Measurements from ENCODE around the gene PPM1H.

Gene PPM1H

GRCh38 chr12:62713723-62714122 lies 221.2 kb downstream of the PPM1H start:
- DNase-seq (ENCODE audit: low spot score): no peak

DNA sequence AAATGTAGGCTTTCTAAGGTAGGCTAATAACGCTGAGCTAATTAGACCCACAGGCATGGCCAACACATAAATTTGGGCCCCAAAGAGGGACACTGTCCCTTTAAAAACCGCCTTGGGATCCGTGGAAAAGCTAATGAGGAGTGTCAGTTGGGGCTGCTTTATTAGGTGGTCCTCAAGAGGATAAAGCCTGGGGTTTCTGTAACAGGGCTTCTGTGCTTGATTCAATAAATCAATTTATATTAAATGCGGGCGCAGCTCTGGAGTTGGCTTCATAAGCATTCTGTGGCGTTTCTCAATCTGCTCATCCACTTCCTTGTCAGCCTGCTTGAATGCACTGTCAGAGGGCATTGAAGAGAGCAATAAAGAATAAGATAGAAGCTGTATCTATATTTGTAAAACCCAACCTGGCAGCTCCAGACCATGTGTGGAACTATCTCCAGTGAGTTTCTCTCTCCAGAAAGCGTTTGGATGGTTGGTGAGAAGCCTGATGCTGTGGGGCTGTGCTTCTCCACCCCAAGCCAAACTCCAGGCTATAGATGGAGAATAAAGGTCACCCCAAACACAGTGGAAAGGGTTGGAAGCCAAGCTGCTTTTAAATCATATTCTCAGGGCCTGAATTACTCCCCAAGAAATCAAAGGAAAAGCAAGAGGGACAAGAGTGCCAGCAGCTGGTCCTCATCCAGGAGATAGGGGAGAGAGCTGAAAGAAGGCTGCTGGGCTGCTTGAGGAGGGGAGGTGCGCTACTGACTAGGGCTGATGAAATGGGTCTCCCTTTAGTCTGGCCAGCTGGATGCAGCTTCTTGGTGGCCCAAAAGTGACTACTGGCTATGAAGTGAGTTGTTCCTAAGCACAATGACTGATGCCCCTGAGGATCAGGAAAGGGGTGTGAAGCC lies 222.0 kb downstream of the PPM1H start:
- no peak for DNase-seq (ENCODE audit: low spot score)

DNA sequence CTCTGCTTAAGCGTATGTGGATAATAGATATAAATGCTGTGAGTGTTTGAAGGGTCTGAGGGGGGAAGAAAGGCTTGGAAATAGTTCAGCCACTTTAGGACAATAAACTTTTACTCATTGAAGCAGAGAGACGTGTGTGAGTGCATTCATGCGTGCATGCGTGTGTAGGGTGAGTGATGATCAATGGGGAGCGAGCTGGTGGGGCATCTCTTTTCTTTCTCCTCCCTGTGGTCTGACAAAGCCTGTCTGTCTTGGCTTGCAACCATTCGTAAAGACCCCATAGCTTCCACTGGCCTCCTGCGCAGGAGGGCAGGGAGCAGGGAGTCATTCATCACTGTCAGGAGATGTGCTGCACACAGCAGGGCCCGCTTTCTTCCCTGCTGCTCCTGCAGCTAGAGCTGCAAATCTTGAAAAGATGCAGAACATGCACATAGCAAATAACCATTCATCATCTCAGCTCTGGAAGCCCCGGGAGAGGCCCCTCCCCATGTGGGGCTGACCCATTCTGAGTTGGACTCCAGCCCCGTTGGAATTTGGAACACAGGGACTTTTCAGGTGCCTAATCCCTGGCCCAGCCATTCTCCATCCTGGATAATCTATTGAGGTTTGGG lies 223.2 kb downstream of the PPM1H start:
- no peak for DNase-seq (ENCODE audit: low spot score)

DNA sequence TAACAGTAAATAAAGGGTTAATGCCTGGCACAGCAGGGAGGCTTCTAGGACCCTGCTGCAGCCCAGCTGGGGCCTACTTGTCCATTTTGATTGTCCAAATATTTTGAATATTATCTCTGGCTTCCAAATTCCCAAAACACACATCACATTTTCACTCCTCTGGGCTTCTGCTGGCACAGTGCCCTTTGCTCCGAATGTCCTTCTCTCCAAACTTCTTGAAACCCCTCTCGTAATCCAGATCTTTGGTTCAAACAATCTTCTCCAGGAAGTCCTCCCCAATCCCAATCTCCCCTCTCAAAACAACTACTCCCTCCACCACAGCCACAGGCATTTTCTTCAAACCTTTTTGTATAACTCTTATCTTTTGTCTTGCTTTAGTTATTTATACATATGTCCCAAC lies 225.6 kb downstream of the PPM1H start:
- DNase-seq (ENCODE audit: low spot score): no peak

- DNase-seq (ENCODE audit: low spot score): no peak
Observed at GRCh38 chr12:62707939-62708338, 227.0 kb downstream of the PPM1H start.

DNA sequence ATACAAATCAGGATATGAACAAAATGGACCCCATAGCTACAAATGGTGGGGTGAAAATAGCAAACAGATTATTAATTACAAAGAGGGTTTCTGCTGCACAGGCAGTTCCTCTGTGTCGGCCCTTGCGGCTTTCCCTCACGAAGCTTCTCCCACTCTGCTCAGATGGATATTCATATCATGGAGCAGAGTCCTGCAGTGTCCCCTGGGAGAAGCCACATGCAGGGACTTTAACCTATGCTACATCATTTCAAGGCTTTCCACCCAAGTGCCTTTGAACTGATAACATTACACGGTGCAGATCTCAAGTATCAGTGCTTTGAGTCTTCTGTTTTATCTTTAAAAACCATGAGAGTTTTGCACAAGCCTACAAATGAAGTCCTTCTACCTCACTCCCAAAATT lies 229.1 kb downstream of the PPM1H start:
- DNase-seq (ENCODE audit: low spot score): no peak

DNA sequence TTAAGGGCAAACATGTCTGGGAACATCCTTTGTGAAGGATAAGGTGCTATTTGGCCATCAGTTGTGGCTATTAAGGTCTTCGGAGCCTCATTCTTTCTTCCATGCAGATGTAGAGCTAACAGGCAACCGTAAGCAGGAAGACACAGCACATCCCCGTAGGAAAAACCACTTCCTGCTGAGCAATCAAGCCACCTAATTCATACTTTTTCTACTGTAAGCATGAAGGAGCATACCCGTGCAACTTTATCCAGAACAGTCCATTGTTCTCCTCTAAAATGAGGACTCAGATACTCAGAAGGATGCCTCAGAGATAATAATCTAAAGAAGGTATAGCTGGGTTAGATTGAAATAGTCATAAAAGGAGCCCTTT lies 232.0 kb downstream of the PPM1H start:
- DNase-seq (ENCODE audit: low spot score): peak; percentile 89

DNA sequence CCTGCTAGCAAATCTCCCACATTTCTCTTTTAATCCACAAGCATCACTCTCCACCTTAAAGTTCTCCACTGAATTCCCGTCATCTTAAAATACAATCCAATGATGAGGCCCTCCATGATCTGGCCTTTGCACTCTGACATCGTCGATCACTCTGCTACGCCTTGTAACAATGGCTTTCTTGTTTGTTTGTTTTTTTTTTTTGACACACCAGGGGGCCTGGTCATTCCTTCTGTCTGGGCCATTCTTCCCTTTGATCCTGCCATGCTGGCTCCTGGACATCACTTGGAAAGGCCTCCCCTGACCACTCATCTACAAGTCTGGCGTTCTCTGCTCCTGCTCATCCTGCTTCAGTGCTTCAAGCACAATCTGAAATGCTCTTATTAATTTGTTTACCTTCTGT lies 233.5 kb downstream of the PPM1H start:
- no peak for DNase-seq (ENCODE audit: low spot score)

GRCh38 chr12:62700091-62700880 lies 234.7 kb downstream of the PPM1H start:
- DNase-seq (ENCODE audit: low spot score): no peak

- peak; percentile 21 for DNase-seq (ENCODE audit: low spot score)
Observed at GRCh38 chr12:62698701-62699101, 236.2 kb downstream of the PPM1H start.

GRCh38 chr12:62697893-62698292 lies 237.1 kb downstream of the PPM1H start:
- DNase-seq (ENCODE audit: low spot score): no peak

GRCh38 chr12:62695696-62696095 lies 239.3 kb downstream of the PPM1H start:
- DNase-seq (ENCODE audit: low spot score): no peak

- no peak for DNase-seq (ENCODE audit: low spot score)
Observed at GRCh38 chr12:62694632-62695031, 240.3 kb downstream of the PPM1H start.

DNA sequence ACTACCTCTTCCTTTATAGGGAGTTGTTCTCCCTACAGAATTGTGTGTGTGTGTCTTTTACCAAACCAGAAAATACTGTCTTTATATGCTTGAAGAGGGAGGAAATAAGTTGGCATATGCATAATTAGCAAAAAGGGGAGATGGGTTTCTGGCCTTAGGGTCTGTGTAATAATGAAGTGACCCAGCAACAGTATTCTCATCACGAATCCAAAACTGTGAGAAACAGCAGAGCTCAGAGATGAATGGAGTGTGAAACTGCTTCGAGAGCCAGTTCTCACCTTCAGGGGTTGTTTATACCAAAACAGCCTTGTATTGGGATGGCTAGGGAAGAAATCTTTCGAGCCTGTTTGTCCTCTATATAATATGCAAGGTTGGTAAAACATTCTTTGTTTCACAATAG lies 240.8 kb downstream of the PPM1H start:
- DNase-seq (ENCODE audit: low spot score): no peak

- no peak for DNase-seq (ENCODE audit: low spot score)
Observed at GRCh38 chr12:62693376-62694050, 241.4 kb downstream of the PPM1H start.

DNA sequence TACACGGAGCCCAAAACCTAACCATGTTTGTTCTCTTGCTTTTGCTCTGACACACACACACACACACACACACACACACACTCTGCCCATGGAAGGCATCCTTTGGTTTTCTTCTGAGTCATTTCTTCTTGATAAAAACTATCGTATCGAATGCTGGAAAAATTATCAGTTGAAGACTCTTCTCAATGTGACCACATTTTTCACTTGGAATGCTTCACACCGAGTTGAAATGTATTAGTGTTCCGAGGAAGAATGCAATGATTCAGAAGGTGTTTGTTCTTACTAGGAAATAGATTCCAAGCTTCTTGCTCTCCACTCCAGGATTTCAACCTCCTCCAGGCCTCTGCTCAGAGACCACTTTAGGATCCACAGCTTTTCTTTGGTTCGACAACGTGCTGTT lies 242.1 kb downstream of the PPM1H start:
- DNase-seq (ENCODE audit: low spot score): no peak

DNA sequence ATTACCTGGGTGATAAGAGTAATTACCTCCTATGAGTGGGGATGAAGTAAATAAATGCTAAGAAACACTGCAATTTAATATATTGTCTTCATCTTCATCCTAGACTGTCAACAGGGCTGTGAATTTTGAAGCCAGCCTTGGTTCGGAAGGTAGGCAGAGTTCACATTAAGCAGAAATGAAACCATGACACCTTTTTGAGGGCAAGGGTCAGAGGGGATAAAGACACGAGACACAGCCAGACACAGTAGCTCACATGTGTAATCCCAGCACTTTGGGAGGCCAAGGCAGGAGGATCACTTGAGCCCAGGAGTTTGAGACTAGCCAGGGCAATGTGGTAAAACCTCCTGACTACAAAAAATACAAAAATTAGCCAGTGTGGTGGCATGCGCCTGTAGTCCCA lies 243.6 kb downstream of the PPM1H start:
- DNase-seq (ENCODE audit: low spot score): no peak

DNA sequence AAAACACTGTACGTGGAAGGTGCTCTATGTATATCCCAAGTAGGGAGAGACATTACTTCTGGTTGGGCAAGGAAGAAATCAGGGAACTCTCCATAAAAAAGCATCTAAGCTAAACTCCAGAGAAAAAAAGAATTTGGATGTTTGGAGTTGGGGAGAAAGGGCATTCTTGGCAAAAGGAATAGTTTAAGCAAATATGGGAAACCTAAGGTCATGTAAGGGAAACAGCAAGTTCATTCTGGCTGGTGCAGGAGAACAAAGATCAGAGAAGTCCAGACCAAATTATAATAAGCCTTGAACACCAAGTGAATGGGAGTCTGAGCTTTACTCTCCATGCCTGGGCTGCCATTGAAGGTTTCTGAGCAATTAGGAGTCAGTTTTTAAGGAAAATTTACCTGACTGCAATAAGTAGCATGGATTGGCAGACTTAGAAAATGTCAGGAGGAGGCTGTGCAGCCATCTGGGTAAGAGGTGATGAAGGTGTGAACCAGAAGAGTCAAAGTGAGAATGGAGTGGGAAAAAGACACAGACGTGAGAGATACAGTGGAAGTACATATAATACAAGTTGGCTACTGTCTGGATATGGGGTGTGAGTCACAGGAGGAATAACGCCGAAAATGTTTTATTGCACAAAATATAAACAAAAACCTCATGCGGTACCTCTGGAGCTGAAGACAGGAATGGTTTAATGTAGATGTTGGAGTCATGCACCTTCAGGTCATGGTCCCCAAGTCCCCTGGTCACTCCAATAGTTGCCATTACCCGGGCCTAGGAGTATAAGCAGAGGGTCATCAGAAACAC lies 245.7 kb downstream of the PPM1H start:
- DNase-seq (ENCODE audit: low spot score): no peak

GRCh38 chr12:62686938-62687337 lies 248.0 kb downstream of the PPM1H start:
- no peak for DNase-seq (ENCODE audit: low spot score)

- no peak for DNase-seq (ENCODE audit: low spot score)
Observed at GRCh38 chr12:62684570-62685295, 250.2 kb downstream of the PPM1H start.
